GM19035 (cell line): ENCODE data around the gene ADH6.
"Not testable (repeated sequence)": the region's sequence is repeated elsewhere in the genome, so short reads cannot be mapped to it uniquely, and the experiment has no call there.

Source experiments
- ATAC-seq: cut with Tn5 transposase; IDR thresholded peaks from one replicate; pipeline ENCODE4 v1.9.1; 2021; ENCODE audit not compliant: unreplicated experiment

ADH6 gene

DNA sequence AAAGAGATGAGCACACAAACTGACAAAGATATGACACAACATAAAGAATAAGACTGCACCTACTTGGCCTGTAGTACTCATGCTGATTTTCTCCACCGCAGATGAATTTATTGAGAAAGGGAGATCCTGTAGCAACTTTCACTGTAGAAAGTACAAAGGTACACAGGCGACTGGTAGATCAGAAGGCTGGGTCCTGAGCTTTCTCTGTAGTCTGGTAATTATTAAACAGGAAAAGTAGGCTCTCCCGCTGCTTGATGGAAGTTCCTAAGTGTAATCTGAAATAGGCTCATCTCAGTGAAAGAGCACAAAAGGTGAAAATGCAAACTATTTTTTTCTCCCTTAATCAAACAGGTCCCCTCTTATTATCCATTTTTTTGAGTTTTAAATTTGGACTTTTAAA is at the start of gene ADH6:
TSS of gene ADH6 (minus strand) at position 175 of the 400 bp plus-strand sequence. CDS start at position 81, 94 bp downstream.
- ATAC-seq, result no peak

DNA sequence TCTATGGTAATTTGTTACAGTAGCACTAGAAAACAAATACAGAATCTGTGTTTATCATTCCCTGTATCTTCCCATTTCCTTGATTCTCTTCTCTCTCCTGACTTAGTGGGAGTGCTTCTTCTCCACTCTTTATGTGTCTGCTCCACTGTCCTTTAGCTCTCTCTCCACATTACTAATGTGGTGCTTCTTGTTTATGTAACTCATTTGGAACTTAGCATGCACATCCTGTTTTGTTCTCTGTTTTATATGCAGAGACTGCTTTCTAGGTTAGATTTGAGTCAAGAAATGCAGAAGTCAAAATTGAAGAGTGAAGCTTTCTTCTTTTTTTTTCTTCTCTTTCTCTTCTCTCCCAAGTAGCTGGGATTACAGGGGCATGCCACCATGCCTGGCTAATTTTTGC is 45.9 kb upstream of the ADH6 start:
- ATAC-seq, result no peak

DNA sequence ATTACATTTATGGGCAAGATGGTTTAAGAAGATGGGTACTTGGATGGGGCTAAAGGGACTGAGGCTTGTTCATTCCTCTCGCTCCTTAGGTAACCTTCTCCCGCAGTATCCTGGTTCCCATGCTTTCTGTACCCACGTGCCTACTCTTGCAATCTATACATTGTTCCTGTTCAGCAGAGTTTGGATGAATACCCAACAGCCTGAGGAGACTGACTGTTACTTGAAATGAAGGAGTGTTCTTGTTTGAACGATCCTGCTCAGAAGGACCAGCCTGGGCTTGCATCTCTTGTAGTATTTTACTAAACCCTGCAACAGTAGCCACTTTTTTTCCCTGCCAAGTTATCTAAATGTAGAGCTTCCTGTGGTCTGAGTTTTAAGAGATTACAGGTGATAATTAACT is 33.7 kb upstream of the ADH6 start:
- ATAC-seq, result no peak

DNA sequence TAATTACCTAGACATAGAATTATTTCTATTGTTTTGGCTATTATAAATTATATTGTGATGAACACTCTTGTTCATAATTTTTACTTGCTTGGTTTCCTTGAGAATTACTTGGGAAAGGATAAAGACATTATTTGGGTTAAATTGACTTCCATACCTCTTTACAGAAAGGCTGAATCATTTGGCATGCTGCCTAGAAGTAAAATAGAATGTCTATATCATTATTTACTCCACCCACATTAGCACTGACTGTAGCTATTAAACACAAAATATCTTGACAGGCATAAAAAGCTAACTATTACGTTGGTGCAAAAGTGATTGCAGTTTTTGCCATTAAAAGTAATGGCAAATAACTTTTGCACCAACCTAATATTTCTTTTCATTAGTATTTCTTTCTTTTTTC is 29.7 kb upstream of the ADH6 start:
- ATAC-seq, result no peak

DNA sequence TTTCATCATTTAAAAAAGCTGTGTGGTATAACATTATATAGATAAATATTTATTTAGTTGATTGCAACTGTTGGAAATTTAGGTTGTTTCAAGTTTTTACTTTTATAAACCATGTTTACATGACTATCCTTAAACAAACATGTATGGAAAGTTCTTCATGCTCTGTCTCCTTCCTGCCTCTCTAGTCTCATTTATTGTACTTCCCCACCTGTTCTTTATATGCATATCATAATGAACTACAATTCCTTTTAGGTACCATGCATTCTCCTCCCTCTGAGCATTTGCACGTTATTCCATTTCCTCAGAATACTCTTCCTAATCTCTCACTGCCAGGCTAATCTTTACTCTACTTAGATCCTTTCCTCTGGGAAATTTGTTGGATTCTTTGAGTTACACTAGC is 16.9 kb upstream of the ADH6 start:
- ATAC-seq, result no peak

DNA sequence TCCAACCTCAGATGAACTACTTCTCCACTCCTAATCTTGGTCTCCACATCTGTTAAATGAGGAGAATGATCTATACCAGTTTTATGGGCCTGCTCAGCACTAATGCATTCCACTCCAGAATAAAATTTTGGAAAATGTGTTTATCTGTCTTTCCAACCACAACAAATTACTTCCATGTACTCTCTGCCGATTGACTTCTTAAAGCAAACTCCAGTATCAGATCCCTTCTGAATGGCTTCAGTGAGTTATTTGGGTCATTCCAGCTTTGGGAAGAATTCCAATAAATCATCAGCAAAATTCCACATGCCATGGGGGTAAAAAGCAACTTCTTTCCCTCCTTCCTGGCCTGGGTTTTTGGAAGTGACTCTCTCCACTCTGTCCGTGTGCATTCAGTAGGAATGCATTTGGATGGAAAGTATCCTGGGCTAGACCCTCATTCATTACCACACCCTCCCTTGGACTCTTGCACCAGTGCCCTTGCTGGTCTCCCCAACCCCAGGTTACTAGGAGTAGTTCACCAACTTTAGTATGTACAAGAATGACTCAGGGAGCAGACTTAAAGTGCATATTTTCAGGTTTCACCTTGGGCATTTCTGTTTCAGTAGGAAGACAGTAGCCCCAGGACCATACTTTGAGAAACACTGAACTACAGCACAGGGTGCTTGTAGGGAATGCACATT is 15.4 kb upstream of the ADH6 start:
- ATAC-seq, result no peak

DNA sequence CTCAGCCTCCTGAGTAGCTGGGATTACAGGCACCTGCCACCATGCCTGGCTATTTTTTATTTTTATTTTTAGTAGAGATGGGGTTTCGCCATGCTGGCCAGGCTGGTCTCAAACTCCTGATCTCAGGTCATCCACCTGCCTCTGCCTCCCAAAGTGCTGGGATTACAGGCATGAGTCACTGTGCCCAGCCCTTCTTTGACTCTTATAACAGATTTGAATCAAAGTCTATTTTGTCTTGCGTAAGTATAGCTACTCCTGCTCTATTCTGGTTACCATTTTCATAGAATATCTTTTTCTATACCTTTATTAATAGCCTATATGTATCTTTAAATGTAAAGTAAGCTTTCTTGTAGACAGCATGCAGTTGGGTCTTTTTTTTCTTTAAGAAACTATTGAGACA is 14.4 kb upstream of the ADH6 start:
- ATAC-seq, result not testable (repeated sequence)

DNA sequence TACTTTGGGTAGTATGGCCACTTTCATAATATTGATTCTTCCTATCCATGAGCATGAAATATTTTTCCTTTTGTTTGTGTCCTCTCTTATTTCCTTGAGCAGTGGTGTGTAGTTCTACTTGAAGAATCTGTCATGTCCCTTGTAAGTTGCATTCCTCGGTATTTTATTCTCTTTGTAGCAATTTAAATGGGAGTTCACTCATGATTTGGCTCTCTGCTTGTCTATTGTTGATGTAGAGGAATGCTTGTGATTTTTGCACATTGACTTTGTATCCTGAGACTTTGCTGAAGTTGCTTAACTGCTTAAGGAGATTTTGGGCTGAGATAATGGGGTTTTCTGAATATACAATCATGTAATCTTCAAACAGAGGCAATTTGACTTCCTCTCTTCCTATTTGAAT is 9.7 kb upstream of the ADH6 start:
- ATAC-seq, result not testable (repeated sequence)

DNA sequence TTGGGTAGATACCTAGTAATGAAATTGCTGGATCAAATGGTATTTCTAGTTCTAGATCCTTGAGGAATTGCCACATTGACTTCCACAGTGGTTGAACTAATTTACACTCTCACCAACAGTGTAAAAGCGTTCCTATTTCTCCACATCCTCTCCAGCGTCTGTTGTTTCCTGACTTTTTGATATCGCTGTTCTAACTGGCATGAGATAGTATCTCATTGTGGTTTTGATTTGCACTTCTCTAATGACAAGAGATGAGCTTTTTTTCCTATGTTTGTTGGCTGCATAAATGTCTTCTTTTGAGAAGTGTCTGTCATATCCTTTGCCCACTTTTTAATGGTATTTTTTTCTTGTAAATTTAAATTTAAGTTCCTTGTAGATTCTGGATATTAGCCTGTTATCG is 8.6 kb upstream of the ADH6 start:
- not testable (repeated sequence) for ATAC-seq

DNA sequence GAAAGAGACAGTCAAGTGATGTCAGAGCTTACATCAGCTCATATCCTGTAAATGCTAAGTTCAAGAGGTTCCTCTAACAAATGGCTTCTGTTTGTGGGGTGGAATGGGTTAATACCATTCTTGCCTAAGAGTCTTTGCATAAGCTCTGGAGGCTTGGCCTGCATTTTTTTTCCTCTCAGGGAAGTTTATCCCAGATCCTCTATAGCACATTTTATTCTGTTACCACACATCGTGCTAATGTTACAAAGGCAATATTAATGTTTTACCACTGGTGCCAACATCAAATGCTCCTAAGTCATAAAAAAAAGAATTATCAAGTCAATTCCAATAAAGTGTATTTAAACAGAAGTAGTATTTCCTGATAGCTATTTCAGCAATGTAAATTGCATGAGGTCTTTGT is 2.9 kb upstream of the ADH6 start:
- ATAC-seq, result no peak

DNA sequence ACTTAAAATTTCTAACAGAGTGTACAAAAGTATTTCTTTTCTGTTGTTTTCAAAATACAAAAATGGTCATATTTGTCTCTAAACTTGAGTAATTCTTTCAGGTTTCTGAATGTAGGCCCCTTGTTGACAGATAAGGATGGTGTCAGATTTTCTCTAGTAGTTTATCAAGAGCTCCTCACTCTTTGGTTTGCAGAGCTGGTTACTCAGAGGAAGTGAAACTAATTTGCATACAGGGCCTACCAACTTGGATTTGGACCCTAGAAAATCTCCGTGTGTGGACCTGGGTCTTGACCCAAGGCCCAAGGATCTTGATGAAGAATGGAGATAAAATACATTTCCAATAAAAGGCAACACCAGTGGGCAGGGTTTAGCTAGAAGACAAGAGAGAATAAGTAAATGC is 433 bp upstream of the ADH6 start:
- peak; percentile 63 for ATAC-seq

DNA sequence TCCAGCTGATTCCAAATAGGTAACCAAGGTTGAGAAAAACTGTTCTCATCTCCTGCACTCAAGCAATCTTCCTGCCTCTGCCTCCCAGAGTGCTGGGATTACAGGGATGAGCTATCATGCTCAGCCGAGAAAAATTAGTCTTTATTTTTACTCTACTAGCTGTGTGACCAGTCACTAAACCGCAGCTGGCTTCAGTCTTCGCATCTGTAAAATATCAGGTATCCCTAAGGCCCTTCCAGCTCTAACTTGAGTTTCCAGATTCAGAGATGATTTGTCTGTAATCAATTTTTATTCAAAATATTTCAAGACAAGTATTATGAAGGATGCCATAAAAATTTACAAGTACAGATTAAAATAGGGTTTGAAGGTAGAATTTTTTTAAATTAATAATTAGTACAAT is 3.5 kb downstream of the ADH6 start:
- ATAC-seq, result no peak

DNA sequence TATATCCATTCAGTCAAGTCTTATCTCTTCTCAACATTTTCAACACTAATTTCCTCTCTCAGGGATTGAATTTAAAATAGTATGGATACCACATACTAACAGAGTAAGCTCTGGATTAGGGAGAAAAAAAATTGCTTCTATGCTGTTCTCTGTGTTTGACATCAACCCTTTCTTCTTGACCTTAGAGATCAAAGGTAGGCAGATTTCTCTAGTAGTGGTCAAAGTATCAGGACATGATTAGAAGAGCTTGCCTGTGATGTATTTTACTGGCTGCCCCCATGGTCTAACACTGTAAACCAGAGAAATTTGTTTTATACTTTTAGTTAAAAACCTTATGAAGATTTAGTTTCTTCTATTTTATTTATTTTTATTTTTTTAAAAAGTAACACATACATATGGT is 8.3 kb downstream of the ADH6 start:
- no peak for ATAC-seq

DNA sequence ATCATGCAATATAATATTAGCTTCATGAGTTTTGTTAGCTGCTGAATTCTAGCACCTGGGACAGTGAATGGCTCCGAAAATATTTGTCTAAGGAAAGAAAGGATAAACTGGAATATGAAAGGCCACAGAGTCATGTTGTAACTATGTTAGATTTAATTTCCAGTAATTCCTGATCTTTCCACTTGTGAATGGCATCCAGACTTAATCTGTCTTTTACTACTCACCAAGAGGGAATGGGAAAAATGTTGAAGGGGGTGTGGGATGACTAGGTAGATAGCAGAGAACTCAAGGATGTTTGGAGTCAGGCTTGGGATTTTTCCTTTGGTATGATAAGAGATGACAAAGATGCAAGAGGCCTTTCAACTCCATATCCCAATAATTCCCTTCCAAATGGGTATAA is 9.4 kb downstream of the ADH6 start:
- ATAC-seq, result no peak

DNA sequence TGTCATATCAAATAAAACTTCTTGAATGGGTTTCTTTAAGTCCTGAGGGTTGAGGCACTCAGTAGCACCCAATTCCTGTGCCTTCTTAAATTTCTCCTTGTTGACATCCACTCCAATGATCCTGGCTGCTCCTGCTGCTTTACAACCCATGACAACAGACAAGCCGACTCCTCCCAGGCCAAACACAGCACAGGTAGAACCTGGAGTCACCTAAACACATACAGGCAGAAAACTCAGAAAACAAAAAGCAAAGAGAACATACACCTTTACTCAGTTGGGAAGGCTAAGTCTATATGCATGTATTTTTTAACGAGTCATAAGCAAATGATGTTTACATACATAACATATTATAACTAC is 10.3 kb downstream of the ADH6 start:
- ATAC-seq, result no peak

DNA sequence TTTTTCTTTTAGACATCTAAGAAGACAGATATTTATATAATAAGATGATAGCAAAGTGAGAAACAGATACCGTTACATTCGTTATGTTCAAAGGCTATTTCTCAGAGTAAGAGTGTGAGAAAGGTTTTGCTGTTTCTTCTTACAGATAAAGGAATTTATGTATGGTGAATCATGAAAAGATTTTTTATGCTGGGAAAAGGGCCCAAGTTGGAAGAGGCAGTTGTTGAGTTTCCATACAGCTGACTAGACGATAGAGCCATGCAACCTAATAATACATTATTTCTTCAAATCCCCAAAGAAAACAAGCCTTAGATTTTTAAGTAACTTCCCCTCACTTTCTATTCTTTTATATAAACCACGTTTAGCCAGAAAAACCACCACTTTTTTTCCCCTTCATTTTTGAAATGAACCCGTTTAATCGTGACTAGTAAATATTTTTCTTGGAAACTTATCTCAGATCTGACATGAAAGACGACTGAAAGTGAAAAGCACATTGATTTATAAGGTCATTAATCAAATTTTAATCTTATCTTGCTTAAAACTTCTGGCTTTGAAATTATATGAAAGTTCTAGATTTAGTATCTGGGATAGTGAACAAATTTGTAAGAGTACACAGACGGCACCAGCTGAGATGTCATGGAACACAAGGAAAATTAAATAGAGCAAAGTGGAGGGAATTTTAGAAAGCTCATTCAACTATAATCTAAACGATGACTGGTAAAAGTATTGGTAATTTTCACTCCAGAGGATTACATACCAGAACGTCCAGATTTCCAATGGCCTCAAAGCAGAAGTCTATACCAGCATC is 10.9 kb downstream of the ADH6 start:
- ATAC-seq, result no peak

DNA sequence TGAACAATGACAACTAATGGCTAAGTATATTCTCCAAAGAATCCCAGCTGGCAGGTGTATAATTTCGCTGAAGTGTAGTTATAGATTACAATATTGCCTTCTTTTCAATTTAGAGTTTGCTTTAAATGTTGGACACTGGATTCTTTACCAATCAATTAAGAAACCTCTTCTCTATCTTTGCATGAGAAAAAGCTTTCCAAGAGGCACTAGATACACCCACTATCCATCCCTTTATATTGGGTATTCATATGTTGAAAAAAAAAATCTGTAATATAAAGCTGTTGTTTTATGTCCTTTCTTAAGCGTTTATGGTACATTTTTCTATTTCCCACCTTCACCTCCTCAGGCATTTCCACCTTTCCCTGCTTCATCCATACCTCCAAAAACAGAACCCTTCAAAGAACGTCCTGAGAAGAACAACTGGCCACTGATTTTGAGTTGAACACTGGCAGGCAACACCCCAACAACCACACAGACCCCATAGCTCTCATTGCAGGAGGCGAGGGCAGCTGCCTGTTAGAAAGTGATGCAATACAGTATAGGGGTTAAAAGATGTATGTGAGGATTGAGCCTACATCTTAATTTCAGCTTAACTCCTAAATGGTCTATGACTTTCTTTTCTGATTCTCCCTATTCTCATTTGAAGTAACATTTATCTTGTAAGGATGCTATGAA is 11.8 kb downstream of the ADH6 start:
- no peak for ATAC-seq

DNA sequence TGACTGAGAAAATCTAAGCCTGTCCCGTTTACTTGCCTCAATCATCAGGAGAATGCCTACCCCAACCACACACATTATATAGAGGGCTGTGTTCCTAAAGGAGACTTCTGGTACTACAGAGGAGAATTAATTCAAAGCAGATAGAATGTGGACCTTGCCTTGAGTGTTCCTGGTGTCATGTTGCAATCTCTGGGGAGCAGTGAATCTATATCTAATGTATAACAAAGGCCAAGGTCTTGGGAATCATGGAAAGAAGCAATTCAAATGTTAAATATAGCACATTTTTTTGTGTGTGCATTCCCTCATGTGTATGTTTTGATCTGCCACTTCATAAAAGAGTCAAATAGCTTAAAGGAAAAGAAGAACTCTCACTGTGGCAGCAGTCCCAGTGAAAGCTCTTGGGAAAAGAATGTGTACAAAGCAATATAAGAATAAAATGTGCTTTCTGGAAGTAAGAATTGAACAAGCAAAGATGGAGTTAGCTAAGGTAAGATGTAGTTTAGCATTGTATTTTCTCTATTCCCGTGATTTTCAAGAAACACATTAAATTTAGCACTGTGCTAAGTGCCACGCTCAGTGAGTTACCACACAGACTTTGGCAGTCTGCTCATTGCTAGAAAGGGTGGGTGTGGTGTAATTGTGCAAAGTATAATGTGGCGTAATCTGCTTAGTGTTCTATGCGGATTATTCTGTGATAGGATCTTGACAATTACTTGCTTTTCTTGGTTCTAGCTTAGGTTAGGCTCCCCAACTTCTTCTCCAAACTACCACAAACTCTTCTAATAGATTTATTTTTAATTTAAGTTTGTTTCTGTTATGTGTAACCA is 13.7 kb downstream of the ADH6 start:
- no peak for ATAC-seq

DNA sequence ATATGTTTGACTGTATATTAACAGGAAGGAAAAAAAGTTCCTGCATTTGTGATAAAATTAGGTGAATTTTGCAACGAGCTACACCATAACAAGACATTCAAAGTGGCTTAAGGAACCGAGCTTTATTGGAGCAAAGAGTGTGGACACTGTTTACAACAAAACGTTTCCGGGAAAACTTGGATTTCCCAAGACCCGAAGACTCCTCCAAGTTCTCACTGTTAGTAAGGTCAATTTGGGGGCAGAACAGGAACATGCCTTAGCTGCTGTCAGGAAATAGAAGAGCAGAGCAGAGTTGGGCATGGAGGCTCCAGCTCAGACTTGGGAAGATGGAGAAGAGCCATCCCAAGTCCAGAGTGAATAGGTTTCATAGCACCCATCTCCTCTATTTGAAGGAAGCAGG is 16.5 kb downstream of the ADH6 start:
- ATAC-seq, result no peak

DNA sequence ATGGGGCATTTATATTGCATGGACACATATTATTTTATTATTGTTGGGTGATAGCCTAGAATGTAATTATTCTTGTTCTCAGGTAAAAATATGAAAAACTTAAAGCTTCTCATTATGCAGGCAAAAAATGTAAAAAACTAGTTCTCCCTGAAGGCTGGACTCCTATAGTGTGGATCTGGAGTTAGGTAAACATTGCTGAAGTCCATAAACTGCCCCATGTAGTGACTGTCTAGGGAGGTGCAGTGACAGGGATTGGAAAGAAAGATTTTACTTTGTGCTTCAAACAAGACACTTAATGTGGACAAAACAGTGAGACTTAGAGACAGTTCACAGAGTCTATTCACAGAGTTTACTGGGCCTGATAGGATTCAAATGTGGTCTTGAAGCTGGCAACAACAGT is 17.0 kb downstream of the ADH6 start:
- no peak for ATAC-seq

DNA sequence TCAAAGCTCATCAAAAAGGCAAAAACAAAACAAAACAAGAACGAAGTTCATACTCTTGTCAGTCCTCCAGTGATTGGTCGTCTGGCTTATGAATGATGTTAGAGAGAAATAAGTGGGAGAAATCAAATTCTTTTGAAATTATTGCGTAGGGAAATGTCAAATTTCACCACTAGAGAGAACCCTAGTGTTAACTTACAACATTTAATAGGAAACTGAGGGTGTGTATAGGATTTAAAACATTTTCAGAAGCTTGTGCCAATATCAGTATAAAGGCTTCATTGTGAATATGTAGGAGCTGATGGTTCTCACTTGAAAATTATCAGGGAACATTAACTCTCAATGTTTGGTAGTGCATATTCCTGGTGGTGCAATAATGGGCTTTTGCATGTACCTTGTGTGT is 17.4 kb downstream of the ADH6 start:
- no peak for ATAC-seq
